Natural killer cell (primary cell): ENCODE results near the gene SLC7A7. TPM values are rescaled to one million over a fixed set of nuclear protein-coding genes. Genes with fewer than 3 reads are reported as not detected.

Experiments
- ATAC-seq, 3 donors: fragments of 150-1000 bp in 2 of 3; fragments of 200-7000 bp in 1 of 3; cut with Tn5 transposase; 1 replicate in 1 of 3; 2 replicates in 2 of 3; pipeline ENCODE4 v1.10.0; 2021; ENCODE audit warnings: mild to moderate bottlenecking in 2 of 3, moderate library complexity in 2 of 3
- DNase-seq, 2 donors: peaks; one replicate each; pipeline versions ENCODE4 v3.0.0 to v3.0.0-alpha.2; 2013 to 2021; ENCODE audit warnings: mixed read lengths in 1 of 2
- H3K27ac ChIP-seq: one replicate; pipeline ENCODE4 v1.5.1; 2013; ENCODE audit warnings: mild to moderate bottlenecking, low read length
- H3K27me3 ChIP-seq: one replicate; pipeline ENCODE4 v1.6.1; 2013; ENCODE audit warnings: low read length; ENCODE audit not compliant: control insufficient read depth, insufficient read depth
- H3K36me3 ChIP-seq: one replicate; pipeline ENCODE4 v1.6.1; 2013; ENCODE audit warnings: low read length; ENCODE audit not compliant: control insufficient read depth, insufficient read depth
- H3K4me1 ChIP-seq: one replicate; pipeline ENCODE4 v1.6.1; 2013; ENCODE audit warnings: low read length; ENCODE audit not compliant: control insufficient read depth, insufficient read depth
- H3K4me3 ChIP-seq: one replicate; pipeline ENCODE4 v1.5.1; 2013; ENCODE audit warnings: low read length
- H3K9me3 ChIP-seq: one replicate; pipeline ENCODE4 v1.6.1; 2013; ENCODE audit warnings: low read length; ENCODE audit not compliant: control insufficient read depth, insufficient read depth
- H3K27ac Mint-ChIP-seq, 2 donors: one replicate each; pipeline ENCODE4 v1.8.0; 2022; ENCODE audit warnings: mild to moderate bottlenecking in 2 of 2, mixed read lengths in 2 of 2, moderate library complexity in 1 of 2
- H3K27me3 Mint-ChIP-seq, 2 donors: one replicate each; pipeline ENCODE4 v1.8.0; 2022; ENCODE audit warnings: low read depth in 2 of 2, mixed read lengths in 2 of 2
- H3K36me3 Mint-ChIP-seq: one replicate; pipeline ENCODE4 v1.8.0; 2022; ENCODE audit warnings: mixed read lengths
- H3K4me1 Mint-ChIP-seq, 2 donors: one replicate each; pipeline ENCODE4 v1.8.0; 2022; ENCODE audit warnings: mixed read lengths in 2 of 2
- H3K4me3 Mint-ChIP-seq: one replicate; pipeline ENCODE4 v1.8.0; 2022; ENCODE audit warnings: mild to moderate bottlenecking, moderate library complexity, mixed read lengths
- H3K9me3 Mint-ChIP-seq, 2 donors: one replicate each; pipeline ENCODE4 v1.8.0; 2022; ENCODE audit warnings: mixed read lengths in 2 of 2
- CTCF ChIP-seq: fragments of 200-600 bp; IDR thresholded peaks from one replicate; pipeline ENCODE4 v1.8.0; 2022; ENCODE audit warnings: antibody characterized with exemption
- WGBS: methylation state at CpG from one replicate; pipeline ENCODE4 v1.1.7; 2013; ENCODE audit warnings: missing lambda C conversion rate; ENCODE audit not compliant: insufficient coverage; 5-methylcytosine and 5-hydroxymethylcytosine counted together
- intact Hi-C: fragments of 100-400 bp; cut with micrococcal nuclease; formaldehyde crosslinking; loops from one replicate; pipeline ENCODE4 v1.14.2; 2022
- total RNA-seq, 4 donors: library from RNA; stranded (reverse); fragments of 120-200 nt in 1 of 4; gene quantifications; one replicate each; pipeline versions ENCODE4 v1.2.3 to v1.2.4, GENCODE V29; 2013 to 2022

Gene SLC7A7
- total RNA-seq, 3 donors from 2014 or later (not counting 1 experiment from before 2014, with no cell fraction given) = 4.3 to 16.8 (median 9.6) TPM

GRCh38 chr14:22723815-22724214, 91.4 kb downstream of the SLC7A7 start:
- Mint-ChIP-seq H3K27ac (no peak overlapping the region), H3K4me3 (no peak overlapping the region), H3K4me1 (no peaks in the 10 kb centered on the region), H3K27me3 (peaks cover 0 to 6% of the 10 kb centered on the region in 2 donors), H3K36me3 (no peaks in the 10 kb centered on the region), H3K9me3 (no peaks in the 10 kb centered on the region)
- Histone ChIP-seq H3K27me3 (no peaks in the 10 kb centered on the region), H3K9me3 (no peaks in the 10 kb centered on the region), H3K4me1 (no peaks in the 10 kb centered on the region), H3K27ac (no peak overlapping the region), H3K36me3 (no peaks in the 10 kb centered on the region), H3K4me3 (no peak overlapping the region)
- no peak for TF ChIP-seq CTCF
- ATAC-seq (no peak), DNase-seq (no peak)
- intact Hi-C loops = no loop called here
- WGBS = 94% methylated on average over 1 of the region's 1 CpG

Other genes starting within 250 kb of the SLC7A7 start
- gene DAD1, start 226.2 kb downstream of the SLC7A7 start, total RNA-seq = 10 to 100 TPM; 79.5 to 97.9 (median 92.8) TPM
- gene ABHD4, start 217.1 kb downstream of the SLC7A7 start, total RNA-seq = 10 to 100 TPM; 29.7 to 39.3 (median 30.2) TPM
- not detected for gene OR6J1, start 171.1 kb downstream of the SLC7A7 start, total RNA-seq
- gene OXA1L, start 48.7 kb downstream of the SLC7A7 start, total RNA-seq = 100 to 1,000 TPM; 121 to 143 (median 125) TPM
- 10 to 100 TPM; 40.5 to 42.0 (median 41.6) TPM for gene MRPL52, start 14.5 kb upstream of the SLC7A7 start, total RNA-seq
- gene MMP14, start 21.1 kb upstream of the SLC7A7 start, total RNA-seq = 1 to 10 TPM; 1.2 to 1.7 (median 1.4) TPM
- 100 to 1,000 TPM in 2 of 3 donors, 10 to 100 TPM in 1; 97.8 to 118 (median 102) TPM for gene LRP10, start 56.3 kb upstream of the SLC7A7 start, total RNA-seq
- gene REM2, start 67.8 kb upstream of the SLC7A7 start, total RNA-seq = 1 to 10 TPM; 4.0 to 8.1 (median 7.9) TPM
- 100 to 1,000 TPM in 2 of 3 donors, 10 to 100 TPM in 1; 86.4 to 120 (median 108) TPM for gene RBM23, start 103.7 kb upstream of the SLC7A7 start, total RNA-seq
- gene PRMT5, start 113.9 kb upstream of the SLC7A7 start, total RNA-seq = 10 to 100 TPM; 16.3 to 22.4 (median 18.5) TPM
- gene HAUS4, start 141.7 kb upstream of the SLC7A7 start, total RNA-seq = 10 to 100 TPM; 17.0 to 21.2 (median 20.2) TPM
- gene AJUBA, start 167.1 kb upstream of the SLC7A7 start, total RNA-seq = under 1 TPM; 0.45 to 0.61 (median 0.56) TPM
- gene C14orf93, start 194.7 kb upstream of the SLC7A7 start, total RNA-seq = 10 to 100 TPM; 12.1 to 15.1 (median 13.6) TPM
- gene PSMB5, start 219.5 kb upstream of the SLC7A7 start, total RNA-seq = 10 to 100 TPM; 15.7 to 19.1 (median 16.4) TPM
- gene PSMB11, start 226.8 kb upstream of the SLC7A7 start, total RNA-seq = not detected
- gene CDH24, start 242.1 kb upstream of the SLC7A7 start, total RNA-seq = 1 to 10 TPM; 1.9 to 4.9 (median 2.8) TPM